Central memory CD8-positive, alpha-beta T cell (primary cell): ENCODE results near the gene CNRIP1.
A peak's percentile ranks its signal among the peaks of the same experiment; 100 is the strongest.
"Not testable (repeated sequence)": the region's sequence is repeated elsewhere in the genome, so short reads cannot be mapped to it uniquely, and the experiment has no call there.

Source experiments
- ATAC-seq: fragments of 150-1000 bp; cut with Tn5 transposase; replicated peaks from 2 replicates; pipeline ENCODE4 v1.10.0; 2022; ENCODE audit warnings: mild to moderate bottlenecking, moderate FRiP score, moderate number of reproducible peaks; ENCODE audit not compliant: poor library complexity, severe bottlenecking; ENCODE audit errors: extremely low read depth
- DNase-seq, 2 donors: peaks; one replicate each; pipeline ENCODE4 v3.0.0; 2021; ENCODE audit warnings: low spot score in 2 of 2
- H3K27ac Mint-ChIP-seq: one replicate; pipeline ENCODE4 v1.8.0; 2022; ENCODE audit warnings: low read depth, mild to moderate bottlenecking, moderate library complexity, mixed read lengths
- H3K27me3 Mint-ChIP-seq: one replicate; pipeline ENCODE4 v1.8.0; 2022; ENCODE audit warnings: mixed read lengths
- H3K36me3 Mint-ChIP-seq: one replicate; pipeline ENCODE4 v1.8.0; 2022; ENCODE audit warnings: mild to moderate bottlenecking, moderate library complexity, mixed read lengths; ENCODE audit not compliant: insufficient read depth
- H3K4me1 Mint-ChIP-seq: one replicate; pipeline ENCODE4 v1.8.0; 2022; ENCODE audit warnings: mixed read lengths
- H3K4me3 Mint-ChIP-seq: one replicate; pipeline ENCODE4 v1.8.0; 2022; ENCODE audit warnings: mild to moderate bottlenecking, moderate library complexity, mixed read lengths
- H3K9me3 Mint-ChIP-seq: one replicate; pipeline ENCODE4 v1.8.0; 2022; ENCODE audit warnings: mixed read lengths

Gene CNRIP1

GRCh38 chr2:68333009-68333408, 13.3 kb upstream of the CNRIP1 start:
- no peaks in the 10 kb centered on the region for H3K36me3 Mint-ChIP-seq
- no peak overlapping the region for H3K4me3 Mint-ChIP-seq
- H3K27me3 Mint-ChIP-seq, result peaks cover 11% of the 10 kb centered on the region
- DNase-seq, result no peak
- no peaks in the 10 kb centered on the region for H3K9me3 Mint-ChIP-seq
- peaks cover 5% of the 10 kb centered on the region for H3K4me1 Mint-ChIP-seq
- ATAC-seq, result no peak
- no peak overlapping the region for H3K27ac Mint-ChIP-seq

DNA sequence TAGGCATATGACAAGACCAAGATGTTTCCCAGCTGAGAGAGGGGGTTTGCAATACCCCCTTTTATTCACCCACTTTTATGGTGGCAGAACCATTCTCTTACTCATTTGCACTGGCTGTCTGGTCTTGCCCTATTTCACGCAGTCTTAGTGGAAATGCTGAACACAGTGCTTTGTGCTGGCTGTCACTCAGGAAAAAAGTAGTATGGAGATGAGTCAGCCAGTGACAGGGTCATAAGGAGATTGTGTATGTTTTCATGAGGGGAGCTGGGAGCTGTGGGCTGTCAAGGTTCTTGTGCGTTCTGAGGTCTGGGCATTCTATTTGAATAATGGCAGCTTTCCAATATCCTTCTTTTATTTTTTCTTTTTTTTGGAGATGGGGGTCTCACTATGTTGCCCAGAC, 10.9 kb upstream of the CNRIP1 start:
- H3K4me1 Mint-ChIP-seq, result peaks cover 5% of the 10 kb centered on the region
- H3K27me3 Mint-ChIP-seq, result peaks cover 25% of the 10 kb centered on the region
- DNase-seq, result no peak
- H3K36me3 Mint-ChIP-seq, result no peaks in the 10 kb centered on the region
- H3K9me3 Mint-ChIP-seq, result no peaks in the 10 kb centered on the region
- H3K27ac Mint-ChIP-seq, result no peak overlapping the region
- no peak for ATAC-seq
- H3K4me3 Mint-ChIP-seq, result no peak overlapping the region

DNA sequence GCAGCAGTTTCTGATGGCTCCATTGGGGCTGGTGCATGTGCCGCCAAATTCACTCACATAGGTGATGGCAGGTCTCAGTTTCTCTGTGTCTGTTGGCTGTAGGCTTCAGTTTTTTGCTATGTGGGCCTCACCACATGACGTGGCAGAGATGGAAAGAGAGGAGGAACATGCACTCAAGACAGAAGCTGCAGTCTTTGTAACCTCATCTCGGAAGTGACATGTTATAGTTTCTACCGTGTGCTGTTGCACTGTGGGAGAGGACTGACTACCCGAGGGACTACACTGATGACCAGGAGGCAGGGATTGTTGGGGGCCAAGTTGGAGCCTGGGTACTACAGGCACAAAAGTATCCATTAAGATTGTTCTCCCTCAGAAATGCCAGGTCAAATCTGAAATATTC, 9.2 kb upstream of the CNRIP1 start:
- ATAC-seq, result no peak
- Mint-ChIP-seq H3K27ac (no peak overlapping the region), H3K4me1 (peaks cover 2% of the 10 kb centered on the region), H3K36me3 (no peaks in the 10 kb centered on the region), H3K9me3 (no peaks in the 10 kb centered on the region), H3K4me3 (no peak overlapping the region), H3K27me3 (peaks cover 34% of the 10 kb centered on the region)
- no peak for DNase-seq

- Mint-ChIP-seq H3K27me3 (peaks cover 41% of the 10 kb centered on the region), H3K4me3 (no peak overlapping the region), H3K9me3 (no peaks in the 10 kb centered on the region), H3K36me3 (peaks cover 1% of the 10 kb centered on the region), H3K27ac (no peak overlapping the region), H3K4me1 (peaks cover 4% of the 10 kb centered on the region)
- ATAC-seq, result no peak
- no peak for DNase-seq
Measured at GRCh38 chr2:68325056-68325455, 5.3 kb upstream of the CNRIP1 start.

- peak overlapping the region; percentile 76 for H3K4me3 Mint-ChIP-seq
- H3K9me3 Mint-ChIP-seq, result no peaks in the 10 kb centered on the region
- ATAC-seq (no peak), DNase-seq (no peak)
- no peak overlapping the region for H3K27ac Mint-ChIP-seq
- H3K4me1 Mint-ChIP-seq, result peaks cover 16% of the 10 kb centered on the region
- peaks cover 39% of the 10 kb centered on the region for H3K27me3 Mint-ChIP-seq
- peaks cover 1% of the 10 kb centered on the region for H3K36me3 Mint-ChIP-seq
Measured at GRCh38 chr2:68320118-68320641, 431 bp upstream of the CNRIP1 start.

DNA sequence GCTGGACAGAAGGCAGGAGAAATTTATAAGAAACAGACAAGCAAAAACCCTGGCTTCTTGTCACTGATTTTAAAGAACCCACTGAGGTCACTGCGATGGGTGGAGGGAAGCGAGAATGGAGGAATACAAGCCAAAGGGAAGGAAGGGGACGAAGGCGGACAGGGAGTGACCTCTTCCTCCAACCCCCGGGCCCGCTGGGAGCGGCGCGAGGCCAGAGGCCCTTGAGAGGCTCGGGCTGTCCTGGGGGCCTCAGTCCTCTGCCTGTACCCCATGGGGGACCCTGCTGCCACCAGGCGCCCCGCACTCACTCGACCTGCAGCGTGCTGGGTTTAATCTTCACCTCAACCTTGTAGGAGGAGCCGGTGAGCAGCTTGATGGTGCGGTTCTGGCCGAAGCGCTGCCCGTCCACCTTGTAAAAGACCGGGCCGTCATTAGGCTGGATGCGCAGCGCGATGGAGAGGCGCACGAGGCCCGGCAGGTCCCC, 793 bp downstream of the CNRIP1 start:
- no peaks in the 10 kb centered on the region for H3K9me3 Mint-ChIP-seq
- H3K27ac Mint-ChIP-seq, result no peak overlapping the region
- peaks cover 16% of the 10 kb centered on the region for H3K4me1 Mint-ChIP-seq
- peaks cover 1% of the 10 kb centered on the region for H3K36me3 Mint-ChIP-seq
- H3K27me3 Mint-ChIP-seq, result peaks cover 44% of the 10 kb centered on the region
- peak overlapping the region; percentile 76 for H3K4me3 Mint-ChIP-seq
- ATAC-seq (no peak), DNase-seq (no peak)

GRCh38 chr2:68317971-68318913, 1.5 kb downstream of the CNRIP1 start:
- peak overlapping the region; percentile 76 for H3K4me3 Mint-ChIP-seq
- ATAC-seq (no peak), DNase-seq (no peak)
- H3K27ac Mint-ChIP-seq, result no peak overlapping the region
- peaks cover 16% of the 10 kb centered on the region for H3K4me1 Mint-ChIP-seq
- H3K9me3 Mint-ChIP-seq, result no peaks in the 10 kb centered on the region
- H3K27me3 Mint-ChIP-seq, result peaks cover 47% of the 10 kb centered on the region
- peaks cover 1% of the 10 kb centered on the region for H3K36me3 Mint-ChIP-seq

DNA sequence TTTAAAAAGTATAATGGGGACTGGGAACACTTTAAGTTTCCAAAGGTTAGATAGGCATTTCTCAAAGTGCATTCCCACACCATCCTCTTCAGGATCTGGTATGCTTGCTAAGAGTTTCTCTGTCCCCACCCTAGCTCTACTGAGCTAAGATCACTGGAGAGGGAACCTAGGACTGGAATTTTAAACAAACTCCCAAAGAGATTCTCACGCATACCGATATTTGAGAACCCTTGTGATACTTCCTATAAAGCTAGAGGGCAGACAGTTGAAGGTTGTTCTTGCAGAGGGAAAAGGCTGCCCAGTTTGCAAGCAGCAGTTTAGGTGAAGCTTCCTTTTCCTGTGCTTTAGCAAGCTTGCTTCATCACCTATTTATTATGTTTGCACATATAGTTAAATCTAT, 3.6 kb downstream of the CNRIP1 start:
- H3K9me3 Mint-ChIP-seq, result no peaks in the 10 kb centered on the region
- H3K27me3 Mint-ChIP-seq, result peaks cover 61% of the 10 kb centered on the region
- H3K4me1 Mint-ChIP-seq, result peaks cover 16% of the 10 kb centered on the region
- no peak overlapping the region for H3K27ac Mint-ChIP-seq
- peaks cover 1% of the 10 kb centered on the region for H3K36me3 Mint-ChIP-seq
- ATAC-seq, result no peak
- H3K4me3 Mint-ChIP-seq, result no peak overlapping the region
- no peak for DNase-seq

- no peaks in the 10 kb centered on the region for H3K9me3 Mint-ChIP-seq
- no peak overlapping the region for H3K27ac Mint-ChIP-seq
- H3K4me3 Mint-ChIP-seq, result no peak overlapping the region
- H3K27me3 Mint-ChIP-seq, result peaks cover 35% of the 10 kb centered on the region
- ATAC-seq (no peak), DNase-seq (no peak)
- H3K36me3 Mint-ChIP-seq, result no peaks in the 10 kb centered on the region
- no peaks in the 10 kb centered on the region for H3K4me1 Mint-ChIP-seq
Measured at GRCh38 chr2:68311033-68311432, 8.7 kb downstream of the CNRIP1 start.

DNA sequence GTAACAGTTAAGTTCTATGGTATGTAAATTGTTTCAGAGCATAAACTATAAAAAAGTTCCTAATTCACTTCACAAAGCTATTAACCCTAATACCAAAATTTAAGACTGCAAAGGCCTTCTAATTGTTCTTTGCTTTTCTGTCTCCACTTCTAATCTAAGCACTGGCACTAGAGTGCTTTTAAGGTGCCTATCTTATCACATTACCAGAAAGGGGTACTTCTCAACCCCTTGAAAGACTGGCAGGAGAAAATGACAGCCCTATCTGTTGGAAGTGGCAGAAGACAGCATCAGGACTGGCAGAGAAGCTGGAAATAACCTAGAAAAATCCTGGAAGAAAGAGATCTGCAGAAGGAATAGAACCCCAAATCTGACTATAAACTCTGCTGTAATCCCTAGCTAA, 10.3 kb downstream of the CNRIP1 start:
- no peak overlapping the region for H3K4me3 Mint-ChIP-seq

DNA sequence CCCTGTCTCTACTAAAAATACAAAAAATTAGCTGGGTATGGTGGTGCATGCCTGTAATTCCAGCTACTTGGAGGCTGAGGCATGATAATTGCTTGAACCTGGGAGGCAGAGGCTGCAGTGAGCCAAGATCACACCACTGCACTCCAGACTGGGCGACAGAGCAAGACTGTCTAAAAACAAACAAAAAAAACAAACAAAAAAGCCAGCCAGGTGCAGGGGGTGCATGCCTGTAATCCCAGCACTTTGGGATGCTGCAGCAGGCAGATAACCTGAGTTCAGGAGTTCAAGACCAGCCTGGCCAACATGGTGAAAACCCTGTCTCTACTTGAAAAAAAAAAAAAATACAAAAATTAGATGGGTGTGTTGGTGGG, 15.9 kb downstream of the CNRIP1 start:
- H3K27ac Mint-ChIP-seq, H3K27me3 Mint-ChIP-seq, H3K4me1 Mint-ChIP-seq: not testable (repeated sequence)

More for the DNA sequence above, 10.3 kb downstream of the CNRIP1 start:
- no peak for DNase-seq
- Mint-ChIP-seq H3K27ac (no peak overlapping the region), H3K4me1 (no peaks in the 10 kb centered on the region), H3K9me3 (no peaks in the 10 kb centered on the region), H3K36me3 (no peaks in the 10 kb centered on the region), H3K27me3 (peaks cover 30% of the 10 kb centered on the region)
- no peak for ATAC-seq

GRCh38 chr2:68303033-68303901, 16.5 kb downstream of the CNRIP1 start:
- no peaks in the 10 kb centered on the region for H3K4me1 Mint-ChIP-seq
- no peak overlapping the region for H3K4me3 Mint-ChIP-seq
- H3K9me3 Mint-ChIP-seq, result no peaks in the 10 kb centered on the region
- no peaks in the 10 kb centered on the region for H3K36me3 Mint-ChIP-seq
- ATAC-seq, result no peak
- DNase-seq, result no peak
- no peak overlapping the region for H3K27ac Mint-ChIP-seq
- no peaks in the 10 kb centered on the region for H3K27me3 Mint-ChIP-seq

More for the DNA sequence above, 15.9 kb downstream of the CNRIP1 start:
- not testable (repeated sequence) for DNase-seq, ATAC-seq, H3K9me3 Mint-ChIP-seq, H3K36me3 Mint-ChIP-seq, H3K4me3 Mint-ChIP-seq
